Measurements from ENCODE around the gene GIPR. TPM values are rescaled to one million over a fixed set of nuclear protein-coding genes. Genes with fewer than 3 reads are reported as not detected.

The GIPR gene
- total RNA-seq, 1 donor from 2014 or later = 0.18 TPM

GRCh38 chr19:45730368-45731288 lies 62.6 kb downstream of the GIPR start, which contains the start of gene FBXO46:
FBXO46 (minus strand) TSS chr19:45730896; CDS start chr19:45713495, 17,401 bp downstream.
- DNase-seq (ENCODE audit: low spot score) (peak; percentile 98), ATAC-seq (peak; percentile 98)

Other genes with a start within 250 kb of the GIPR start
- gene ERCC1, start 244.3 kb upstream of the GIPR start, total RNA-seq = 25.8 TPM
- 0.35 TPM for gene FOSB, start 200.2 kb upstream of the GIPR start, total RNA-seq
- gene RTN2, start 171.2 kb upstream of the GIPR start, total RNA-seq = 3.0 TPM
- gene PPM1N, start 169.8 kb upstream of the GIPR start, total RNA-seq = 0.86 TPM
- 21.7 TPM for gene VASP, start 160.7 kb upstream of the GIPR start, total RNA-seq
- 8.3 TPM for gene OPA3, start 83.4 kb upstream of the GIPR start, total RNA-seq
- gene GPR4, start 66.0 kb upstream of the GIPR start, total RNA-seq = 1.2 TPM
- 17.9 TPM for gene EML2, start 28.8 kb upstream of the GIPR start, total RNA-seq
- 91.2 TPM for gene SNRPD2, start 23.7 kb downstream of the GIPR start, total RNA-seq
- gene QPCTL, start 24.4 kb downstream of the GIPR start, total RNA-seq = 7.8 TPM
- 8.2 TPM for gene FBXO46, start 62.7 kb downstream of the GIPR start, total RNA-seq
- gene MEIOSIN, start 65.2 kb downstream of the GIPR start, total RNA-seq = not detected
- 12.1 TPM for gene SIX5, start 101.0 kb downstream of the GIPR start, total RNA-seq
- gene DMPK, start 114.3 kb downstream of the GIPR start, total RNA-seq = 7.8 TPM
- 13.9 TPM for gene DMWD, start 124.6 kb downstream of the GIPR start, total RNA-seq
- not detected for gene RSPH6A, start 147.1 kb downstream of the GIPR start, total RNA-seq
- gene SYMPK, start 194.9 kb downstream of the GIPR start, total RNA-seq = 45.9 TPM
- 31.6 TPM for gene FOXA3, start 196.1 kb downstream of the GIPR start, total RNA-seq
- gene IRF2BP1, start 217.9 kb downstream of the GIPR start, total RNA-seq = 19.5 TPM
- gene MYPOP, start 234.4 kb downstream of the GIPR start, total RNA-seq = 5.0 TPM
- gene NANOS2, start 246.6 kb downstream of the GIPR start, total RNA-seq = not detected